Putamen (tissue), 1 donor: ENCODE results near the gene SAYSD1.
"Not testable (repeated sequence)": the region's sequence is repeated elsewhere in the genome, so short reads cannot be mapped to it uniquely, and the experiment has no call there.

ENCODE experiments used
- DNase-seq: peaks from one replicate; pipeline ENCODE4 v3.0.0-alpha.2; 2016; ENCODE audit warnings: low spot score

Gene SAYSD1, protein sequence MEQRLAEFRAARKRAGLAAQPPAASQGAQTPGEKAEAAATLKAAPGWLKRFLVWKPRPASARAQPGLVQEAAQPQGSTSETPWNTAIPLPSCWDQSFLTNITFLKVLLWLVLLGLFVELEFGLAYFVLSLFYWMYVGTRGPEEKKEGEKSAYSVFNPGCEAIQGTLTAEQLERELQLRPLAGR

DNA sequence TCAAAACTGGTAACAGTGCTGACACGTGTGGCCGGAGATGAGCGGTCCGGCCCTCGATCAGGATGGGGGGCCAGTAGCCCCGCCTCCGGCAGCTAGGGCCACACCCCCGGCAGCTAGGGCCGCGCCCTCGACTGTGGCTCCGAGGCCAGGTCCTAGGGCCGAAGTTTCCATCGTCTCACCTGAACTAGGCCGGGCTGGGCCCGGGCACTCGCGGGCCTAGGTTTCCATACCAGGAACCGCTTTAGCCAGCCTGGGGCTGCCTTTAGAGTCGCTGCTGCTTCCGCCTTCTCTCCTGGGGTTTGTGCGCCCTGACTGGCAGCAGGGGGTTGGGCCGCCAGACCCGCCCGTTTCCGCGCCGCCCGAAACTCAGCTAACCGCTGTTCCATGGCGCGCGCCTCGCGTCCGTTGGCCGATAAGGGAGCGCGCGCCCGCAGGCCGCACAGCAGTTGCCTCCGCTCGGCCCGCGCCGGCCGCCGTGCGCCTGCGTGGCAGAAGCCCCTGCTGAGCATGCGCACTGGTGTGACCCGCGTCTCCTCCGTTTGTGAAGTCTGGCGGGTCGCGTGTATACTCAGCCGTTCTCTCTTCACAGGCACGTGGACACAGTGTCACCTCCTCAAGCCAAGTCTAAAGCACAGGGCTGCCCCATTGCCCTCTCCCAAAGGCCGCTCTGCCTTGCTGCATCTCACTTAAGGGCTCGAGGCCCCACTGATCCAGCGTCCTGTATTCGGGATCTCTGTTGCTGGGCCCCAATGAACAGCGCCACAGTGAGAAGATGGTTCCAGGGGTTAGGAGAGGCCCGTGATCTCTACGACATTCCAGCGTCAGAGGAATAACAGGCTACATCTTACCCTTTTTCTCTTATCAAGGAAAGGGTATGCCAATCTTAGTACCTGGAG, at the start of gene SAYSD1:
SAYSD1 (minus strand) TSS at position 483 of the 896 bp plus-strand sequence; CDS start at position 386, 97 bp downstream.
- peak; percentile 91 for DNase-seq

DNA sequence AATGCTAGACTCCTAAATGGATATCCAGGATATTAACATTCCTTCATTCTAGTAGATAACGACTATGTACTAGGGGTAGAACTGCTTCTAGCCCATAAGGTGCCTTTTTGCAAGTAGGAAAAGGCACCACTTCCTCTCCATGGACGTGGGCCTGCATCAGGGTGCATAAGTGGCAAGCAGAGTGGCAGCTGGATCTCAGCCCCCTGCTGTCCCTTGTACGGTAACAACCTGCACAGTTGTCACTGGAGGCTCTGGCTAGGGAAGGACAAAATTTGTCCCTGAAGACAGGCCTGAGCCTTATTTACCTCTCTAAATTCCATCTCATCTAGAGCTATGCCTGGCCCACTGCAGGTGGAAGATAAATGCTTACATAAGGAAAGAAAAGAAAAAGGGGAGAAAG, 42.5 kb upstream of the SAYSD1 start:
- DNase-seq = no peak

DNA sequence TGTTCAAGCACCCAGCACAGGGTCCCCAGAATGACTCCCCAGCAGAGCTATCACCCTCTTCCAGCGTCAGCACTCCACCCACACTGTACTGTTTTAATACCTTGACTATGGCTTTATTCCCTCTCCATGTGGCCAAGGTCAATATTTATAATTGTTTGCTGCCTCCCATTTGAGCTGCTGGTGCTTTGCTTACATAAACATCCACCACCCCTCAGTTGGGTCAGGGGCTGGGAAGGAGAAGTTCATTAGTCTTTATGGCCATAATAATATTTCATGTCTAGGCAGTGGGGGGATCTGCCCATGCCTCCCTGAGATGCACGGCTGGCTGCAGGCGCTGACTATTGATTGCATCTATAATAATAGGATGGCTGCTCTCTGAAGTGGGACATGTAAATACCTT, 41.8 kb upstream of the SAYSD1 start:
- no peak for DNase-seq

DNA sequence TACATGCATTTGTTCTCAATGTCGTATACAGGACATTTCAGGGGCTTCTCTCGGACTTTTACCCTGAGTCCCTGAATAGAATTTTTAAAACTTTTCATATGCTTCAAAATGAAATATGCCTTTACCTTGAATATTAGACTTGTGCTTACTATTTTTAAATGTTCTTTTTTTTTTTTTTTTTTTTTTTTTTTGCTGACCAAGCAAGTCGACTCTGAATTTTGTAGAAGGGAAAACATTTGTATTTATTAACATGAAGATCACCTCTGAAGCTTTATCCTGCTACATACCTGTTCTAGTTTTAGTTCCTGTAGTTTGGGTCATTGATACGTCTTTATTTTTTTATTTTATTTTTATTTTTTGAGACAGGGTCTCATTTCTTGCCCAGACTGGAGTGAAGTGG, 39.7 kb upstream of the SAYSD1 start:
- DNase-seq = no peak

DNA sequence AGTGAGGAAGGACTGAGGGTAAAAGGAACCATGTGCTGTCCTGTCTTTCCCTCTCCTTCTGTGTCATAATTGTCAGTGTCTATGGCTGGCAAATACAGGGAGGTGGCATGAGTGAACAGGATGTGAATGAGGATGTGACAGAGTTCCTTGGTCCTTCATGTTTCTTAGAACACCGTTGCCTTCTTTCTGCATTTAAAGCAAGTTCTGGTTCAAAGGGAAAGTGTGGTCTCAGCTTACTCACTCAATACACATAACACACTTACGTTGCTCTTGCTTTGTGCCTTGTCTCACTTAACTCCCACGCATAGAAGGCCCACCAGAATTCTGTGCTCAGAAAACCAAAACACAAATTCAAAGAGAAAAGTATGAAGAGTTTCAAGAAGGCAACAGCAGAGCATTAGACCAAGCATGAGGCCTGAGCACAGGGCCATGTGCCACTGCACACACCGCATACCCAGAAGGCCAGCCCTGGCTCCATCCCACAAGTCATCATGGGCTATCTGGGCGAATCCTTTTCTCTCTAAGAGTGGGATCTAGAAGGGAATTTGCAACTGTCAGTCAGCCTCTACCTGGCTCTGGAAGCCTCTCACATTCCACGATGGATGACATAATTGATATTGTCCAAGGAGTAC, 38.9 kb upstream of the SAYSD1 start:
- DNase-seq = no peak

DNA sequence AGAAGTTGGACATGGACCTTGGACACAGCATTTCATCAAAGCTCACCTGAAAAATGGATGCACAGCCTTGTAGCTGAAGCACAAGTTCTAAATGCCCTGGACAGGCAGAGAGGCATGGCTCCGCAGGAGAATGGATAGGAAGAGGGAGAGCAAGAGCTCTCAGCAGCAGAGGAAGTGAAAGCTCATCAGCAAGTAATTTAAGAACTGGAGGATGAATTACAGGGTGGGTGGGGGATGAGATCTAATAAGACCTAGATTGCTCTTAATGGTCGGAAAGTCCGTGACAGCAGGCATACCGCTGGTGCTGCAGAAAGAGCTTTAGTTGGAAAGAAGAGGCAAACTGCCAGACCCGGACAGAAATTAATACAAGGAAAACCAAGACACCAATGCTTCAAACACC, 37.3 kb upstream of the SAYSD1 start:
- no peak for DNase-seq

DNA sequence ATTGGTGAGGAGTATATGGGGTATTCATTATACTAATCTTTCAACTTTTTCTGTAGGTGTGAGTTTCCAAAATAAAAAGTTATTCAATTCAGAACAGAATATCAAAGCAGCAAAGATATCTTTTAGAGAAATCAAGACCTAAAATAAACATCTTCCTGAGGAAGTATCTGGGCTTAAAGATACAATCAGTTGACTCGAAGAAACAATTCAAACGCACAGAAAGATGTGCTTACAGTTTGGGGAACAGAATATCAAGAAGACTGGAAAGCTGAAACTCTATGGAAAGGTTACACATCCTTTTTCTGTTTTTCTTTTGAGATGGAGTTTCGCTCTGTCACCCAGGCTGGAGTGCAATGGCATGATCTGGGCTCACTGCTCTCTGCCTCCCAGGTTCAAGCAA, 36.2 kb upstream of the SAYSD1 start:
- no peak for DNase-seq

DNA sequence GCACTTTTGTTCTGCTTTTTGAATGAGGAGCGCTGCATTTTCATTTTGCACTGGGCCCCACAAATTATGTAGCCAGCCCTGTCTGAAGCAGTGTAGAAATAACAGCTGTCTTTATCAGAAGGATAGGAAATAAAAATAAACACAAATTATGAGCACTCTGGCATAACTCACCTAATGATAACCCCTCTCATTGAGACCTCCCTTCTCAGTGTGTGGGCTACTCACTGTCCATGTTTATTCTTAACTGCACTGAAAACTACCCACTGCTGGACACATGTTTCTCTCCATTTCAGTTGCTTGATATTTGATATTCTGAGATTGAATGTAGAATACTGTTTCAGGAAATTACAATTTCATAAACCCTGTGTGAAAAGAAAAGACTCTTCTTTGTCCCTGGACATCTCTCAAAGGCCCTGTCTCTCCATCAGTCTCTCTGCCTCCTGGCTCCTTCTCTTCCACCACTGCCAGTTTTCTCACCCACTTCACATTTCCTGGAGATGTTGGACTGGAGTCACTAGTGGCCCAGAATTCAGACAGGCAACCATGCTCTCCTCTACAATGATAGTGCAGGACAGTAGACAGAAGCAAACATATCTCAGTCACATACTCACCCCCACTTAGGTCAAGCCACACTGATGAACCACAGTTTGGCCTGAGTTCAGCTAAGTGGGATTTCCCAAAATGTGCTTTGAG, 29.6 kb upstream of the SAYSD1 start:
- no peak for DNase-seq

DNA sequence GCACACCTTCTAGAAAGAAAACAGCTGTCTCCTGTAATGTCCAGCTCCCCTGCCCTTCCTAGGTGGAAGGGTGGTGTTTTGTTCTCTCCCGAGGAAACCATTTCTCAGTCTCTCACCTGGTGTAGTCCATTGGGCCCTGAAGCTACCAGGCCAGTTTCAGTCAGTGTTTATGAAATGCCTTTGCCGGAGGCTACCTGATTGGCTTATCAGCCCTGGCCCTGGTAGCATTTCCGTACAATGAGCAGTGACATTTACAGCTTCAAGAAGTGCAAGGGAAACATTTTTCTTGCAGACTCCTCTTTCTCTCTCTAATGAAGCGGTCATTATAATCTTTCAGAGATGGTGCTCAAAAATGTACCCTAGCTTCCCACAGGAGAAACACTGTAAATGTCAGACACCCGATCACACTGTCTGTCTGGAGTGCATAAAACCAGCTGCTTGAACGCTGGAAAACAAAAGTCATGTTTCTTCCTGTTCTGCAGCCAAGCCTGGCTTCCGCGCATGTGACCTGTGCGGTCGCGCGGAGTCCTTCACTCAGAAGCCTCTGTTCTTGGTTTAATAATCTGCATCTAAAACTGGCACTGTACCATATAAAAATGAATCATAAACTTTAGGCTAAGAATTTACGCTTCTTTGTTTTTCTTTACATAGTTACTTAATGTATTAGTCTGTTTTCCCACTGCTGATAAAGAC, 28.4 kb upstream of the SAYSD1 start:
- no peak for DNase-seq

DNA sequence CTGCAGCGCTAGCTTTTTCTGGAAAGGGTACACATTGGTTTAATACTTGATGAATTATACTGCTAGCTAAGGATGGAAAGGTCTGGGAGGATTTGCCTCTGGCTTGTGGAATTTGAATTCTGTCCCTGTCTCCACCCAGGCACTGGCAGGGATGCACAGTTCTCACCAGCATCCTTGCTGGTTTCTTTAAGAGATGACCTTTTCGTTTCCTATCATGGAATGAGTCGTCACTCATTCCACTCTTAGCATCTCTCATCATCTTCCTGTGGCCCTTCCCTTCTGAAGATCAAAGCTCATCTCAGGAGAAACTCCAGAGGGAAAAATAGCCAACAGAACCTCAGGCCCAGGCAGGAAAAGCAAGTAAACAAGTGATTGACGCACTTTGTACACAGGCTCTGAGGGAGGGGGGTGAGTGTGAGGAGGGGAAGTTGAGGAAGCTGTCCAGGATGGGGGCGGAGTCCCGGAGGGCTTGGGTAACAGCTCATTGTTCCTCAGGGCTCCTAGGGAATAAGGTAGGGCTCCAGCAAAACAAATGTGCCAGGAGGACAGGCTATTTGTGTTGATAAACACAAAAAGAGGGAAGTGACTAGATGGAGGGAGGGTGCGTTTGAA, 25.7 kb upstream of the SAYSD1 start:
- no peak for DNase-seq

DNA sequence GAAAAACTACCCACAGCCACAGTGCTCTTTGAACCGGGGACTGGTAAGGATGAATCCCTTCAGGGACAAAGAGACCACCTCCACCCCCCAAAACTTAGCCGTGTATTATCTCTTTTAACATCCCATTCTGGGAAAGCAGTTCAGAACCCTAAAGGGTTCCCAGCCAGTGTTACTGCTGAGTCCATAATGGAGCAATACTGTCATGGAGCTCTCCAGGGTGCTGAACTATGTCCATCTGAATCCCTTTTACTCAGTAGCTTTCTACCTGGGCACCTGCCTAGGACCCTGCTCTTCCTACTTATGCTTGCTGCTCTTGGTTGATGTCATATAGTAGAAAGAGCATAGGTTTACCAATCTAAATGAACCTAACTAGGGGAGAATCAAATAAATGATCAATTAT, 22.3 kb upstream of the SAYSD1 start:
- DNase-seq = no peak

DNA sequence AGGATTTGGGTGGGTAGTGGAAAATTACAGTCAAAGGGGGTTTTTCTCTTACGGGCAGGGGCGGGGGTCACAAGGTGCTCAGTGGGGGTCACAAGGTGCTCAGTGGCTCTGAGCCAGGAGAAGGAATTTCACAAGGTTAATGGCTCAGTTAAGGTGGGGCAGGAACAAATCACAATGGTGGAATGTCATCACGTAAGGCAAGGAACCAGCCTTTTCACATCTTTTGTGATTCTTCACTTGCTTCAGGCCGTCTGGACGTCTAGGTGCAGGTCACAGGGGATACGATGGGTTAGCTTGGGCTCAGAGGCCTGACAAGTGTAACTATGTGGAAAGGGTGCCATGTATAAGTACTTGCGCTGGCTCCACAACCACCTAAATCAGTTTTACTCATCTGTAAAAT, 21.2 kb upstream of the SAYSD1 start:
- not testable (repeated sequence) for DNase-seq

DNA sequence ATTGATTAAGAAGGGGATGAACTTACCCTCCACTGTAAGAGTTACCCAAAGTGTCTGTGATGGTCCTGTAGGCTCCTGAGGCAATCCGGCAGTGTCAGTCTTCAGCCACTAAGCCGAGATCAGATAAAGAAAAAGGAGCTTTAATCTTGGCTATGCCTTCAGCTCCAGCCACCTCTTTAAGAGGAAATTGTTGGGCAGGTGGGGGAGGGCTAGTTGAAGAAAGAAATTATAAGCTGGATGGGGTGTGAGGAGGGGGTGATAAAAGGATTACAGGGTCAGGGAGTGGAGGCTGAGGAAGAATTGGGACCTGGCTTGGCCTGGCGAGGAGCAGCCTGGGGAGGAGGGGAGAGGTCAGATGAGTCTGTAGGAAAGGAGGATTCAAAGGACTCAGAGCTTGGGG, 19.8 kb upstream of the SAYSD1 start:
- DNase-seq = not testable (repeated sequence)

DNA sequence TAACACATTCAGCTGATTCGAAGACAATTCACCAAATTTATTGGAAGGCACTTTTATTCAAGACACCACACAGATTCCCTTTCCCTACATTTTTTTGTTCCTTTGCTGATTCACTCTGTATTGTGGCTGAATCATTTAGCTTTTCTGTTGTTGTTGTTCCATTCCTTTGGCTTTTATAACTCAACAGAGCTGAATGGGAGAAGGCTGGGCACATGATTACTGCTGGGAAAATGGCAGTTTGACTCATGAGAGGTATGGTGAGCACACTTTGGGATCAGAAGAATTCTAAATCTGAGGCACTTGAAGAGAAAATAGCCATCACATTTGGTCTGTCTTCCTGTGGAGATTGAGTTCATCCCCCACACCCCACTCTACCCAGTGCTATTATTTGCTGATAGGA, 15.7 kb upstream of the SAYSD1 start:
- no peak for DNase-seq

DNA sequence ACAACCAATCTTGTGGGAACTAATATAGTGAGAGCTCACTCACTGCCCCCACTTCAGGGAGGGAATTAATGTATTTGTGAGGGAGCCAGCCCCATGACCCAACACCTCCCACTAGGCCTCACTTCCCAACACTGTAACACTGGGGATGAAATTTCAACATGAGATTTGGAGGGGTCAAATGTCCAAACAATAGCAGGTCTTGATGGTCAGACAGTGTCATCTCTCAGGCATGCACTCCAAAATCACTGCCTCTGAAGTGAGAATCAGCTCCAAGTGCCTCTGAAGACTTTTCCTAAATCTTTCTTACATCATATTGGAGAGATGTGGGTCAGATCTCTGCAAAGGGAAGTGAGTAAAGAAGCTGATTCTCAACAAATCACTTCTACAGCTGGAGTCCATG, 13.8 kb upstream of the SAYSD1 start:
- no peak for DNase-seq

DNA sequence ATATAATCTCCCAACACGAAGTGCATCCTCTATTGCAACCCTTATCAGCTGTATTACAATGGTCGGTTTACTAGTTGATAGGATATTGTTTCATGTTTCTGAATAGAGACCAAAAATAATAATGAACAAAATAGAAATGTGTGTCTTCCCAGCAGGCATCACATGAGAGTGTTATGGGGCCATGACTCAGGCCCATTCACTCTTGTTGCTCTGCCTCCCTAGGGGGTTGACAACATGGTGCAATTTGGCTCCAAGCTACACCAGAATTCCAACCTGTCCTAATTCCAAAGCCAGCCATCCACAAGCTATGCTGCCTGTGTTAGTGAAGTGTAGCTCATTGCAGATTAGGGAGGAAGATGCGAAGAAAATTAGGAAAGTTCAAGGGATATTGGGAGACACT, 13.1 kb upstream of the SAYSD1 start:
- DNase-seq = no peak

DNA sequence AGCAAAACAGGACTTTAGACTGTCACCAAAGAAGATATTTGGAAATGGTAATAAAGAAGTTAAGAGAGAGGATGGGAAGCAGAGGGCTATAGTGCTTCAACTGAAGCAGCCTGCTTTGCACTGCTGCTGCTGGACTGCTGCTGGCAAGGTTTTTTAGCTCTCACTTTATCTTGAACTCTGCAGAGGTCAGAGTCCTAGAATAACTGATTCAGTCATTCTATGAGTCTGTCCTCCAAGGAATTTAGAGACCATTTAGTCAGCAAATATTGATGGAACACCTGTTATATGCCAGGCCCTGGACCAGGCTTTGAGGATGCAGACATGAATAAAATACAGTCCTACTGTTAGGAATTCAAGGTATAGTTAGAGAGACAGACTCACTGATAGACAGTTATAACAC, 9.1 kb upstream of the SAYSD1 start:
- DNase-seq = no peak

DNA sequence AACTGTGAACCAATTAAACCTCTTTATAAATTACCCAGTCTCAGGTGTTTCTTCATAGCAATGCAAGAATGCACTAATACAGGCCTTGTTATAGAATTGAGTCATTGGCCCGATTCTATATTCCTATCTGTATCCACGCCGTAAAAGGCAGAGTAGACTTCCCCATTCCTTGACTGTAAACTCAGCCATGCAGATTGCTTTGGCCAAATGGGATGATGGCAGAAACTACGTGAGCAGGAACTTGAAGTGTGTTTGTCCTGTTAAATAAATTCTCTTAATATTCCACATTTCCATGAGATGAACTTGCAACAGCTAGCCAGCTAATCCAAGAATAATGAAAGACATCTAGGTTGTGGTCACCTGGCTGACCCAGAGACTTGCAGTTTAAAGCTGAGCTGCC, 3.9 kb upstream of the SAYSD1 start:
- DNase-seq = no peak

DNA sequence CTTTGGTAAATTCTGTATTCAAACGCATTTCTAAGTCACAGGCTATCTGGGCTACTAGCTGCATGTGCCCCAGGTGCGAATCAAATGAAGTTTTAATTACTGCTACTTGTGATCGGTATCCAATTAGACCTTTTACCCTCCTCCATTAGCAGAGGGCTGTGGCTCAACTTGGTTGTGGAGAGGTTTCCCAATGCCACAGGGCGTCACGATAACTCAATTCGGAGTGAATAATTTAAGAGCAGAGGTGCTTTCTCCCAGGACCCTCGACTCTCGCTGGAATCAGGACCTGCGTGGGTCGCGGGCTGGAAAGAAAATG, 640 bp downstream of the SAYSD1 start:
- peak; percentile 33 for DNase-seq

DNA sequence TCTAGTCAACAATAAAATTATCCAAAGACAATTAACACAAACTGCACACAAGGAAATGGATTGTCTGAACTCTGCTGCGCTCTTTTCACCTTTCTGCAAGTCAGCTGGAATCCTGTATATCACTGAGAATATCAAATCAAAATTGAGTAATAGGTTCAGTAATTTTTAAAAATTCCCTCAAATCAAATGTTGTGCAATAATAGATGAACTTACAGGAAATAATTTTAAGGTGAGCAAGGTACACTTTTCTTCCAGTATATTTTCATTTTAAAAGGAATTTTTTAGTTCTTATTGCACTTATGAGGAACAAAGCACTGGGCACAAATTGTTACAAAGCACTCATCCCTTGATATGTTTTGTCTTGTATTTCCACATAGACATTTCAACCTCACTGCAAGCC, 1.2 kb downstream of the SAYSD1 start:
- DNase-seq = no peak

DNA sequence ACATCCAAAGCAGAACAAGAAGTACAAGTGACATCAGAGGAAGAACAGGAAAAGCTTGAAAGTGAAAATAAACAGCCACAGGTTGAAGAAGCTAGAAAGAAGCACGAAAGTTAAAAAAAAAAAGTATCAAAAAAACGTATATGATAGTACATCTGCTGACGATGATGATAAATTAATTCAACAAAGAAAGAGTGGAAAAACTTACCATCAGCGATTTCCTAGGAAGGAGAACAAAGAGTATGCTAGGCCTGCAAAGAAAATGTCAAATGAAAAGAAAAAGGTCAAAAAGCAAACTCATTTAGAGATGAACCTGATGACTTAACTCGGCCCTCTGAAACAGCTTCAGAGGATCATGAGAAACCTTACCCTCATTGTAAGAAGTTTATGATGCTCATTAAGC, 3.7 kb downstream of the SAYSD1 start:
- DNase-seq = no peak
